Fibroblast of skin of right quadriceps (primary cell): ENCODE results near the gene AP1S2.
A peak's percentile ranks its signal among the peaks of the same experiment; 100 is the strongest.
"Not testable (repeated sequence)": the region's sequence is repeated elsewhere in the genome, so short reads cannot be mapped to it uniquely, and the experiment has no call there.

Experiments used
- DNase-seq: peaks from one replicate; pipeline ENCODE4 v3.0.0-alpha.2; 2013

AP1S2 gene

GRCh38 chrX:15854080-15854655 lies 445 bp downstream of the AP1S2 start:
- no peak for DNase-seq

GRCh38 chrX:15853586-15854079 lies 980 bp downstream of the AP1S2 start:
- DNase-seq, result no peak

GRCh38 chrX:15849555-15849954 lies 5.1 kb downstream of the AP1S2 start:
- DNase-seq, result no peak

GRCh38 chrX:15848576-15848975 lies 6.0 kb downstream of the AP1S2 start:
- peak; percentile 44 for DNase-seq

GRCh38 chrX:15843960-15844359 lies 10.7 kb downstream of the AP1S2 start:
- DNase-seq, result no peak

- no peak for DNase-seq
Measured at GRCh38 chrX:15841853-15842516, 12.6 kb downstream of the AP1S2 start.

- DNase-seq, result no peak
Measured at GRCh38 chrX:15838017-15838416, 16.6 kb downstream of the AP1S2 start.

- no peak for DNase-seq
Measured at GRCh38 chrX:15834827-15835595, 19.6 kb downstream of the AP1S2 start.

- no peak for DNase-seq
Measured at GRCh38 chrX:15834053-15834452, 20.6 kb downstream of the AP1S2 start.

- not testable (repeated sequence) for DNase-seq
Measured at GRCh38 chrX:15831347-15831746, 23.3 kb downstream of the AP1S2 start.

GRCh38 chrX:15829217-15829616 lies 25.4 kb downstream of the AP1S2 start:
- DNase-seq, result no peak

- DNase-seq, result no peak
Measured at GRCh38 chrX:15825936-15826335, 28.7 kb downstream of the AP1S2 start.

- DNase-seq, result no peak
Measured at GRCh38 chrX:15822922-15823321, 31.7 kb downstream of the AP1S2 start.

GRCh38 chrX:15820106-15821073 lies 34.2 kb downstream of the AP1S2 start:
- no peak for DNase-seq

- DNase-seq, result no peak
Measured at GRCh38 chrX:15816886-15817285, 37.7 kb downstream of the AP1S2 start.

- DNase-seq, result peak; percentile 22
Measured at GRCh38 chrX:15816438-15816809, 38.2 kb downstream of the AP1S2 start.

GRCh38 chrX:15815779-15816437 lies 38.7 kb downstream of the AP1S2 start:
- peak; percentile 30 for DNase-seq

GRCh38 chrX:15814771-15815365 lies 39.7 kb downstream of the AP1S2 start:
- DNase-seq, result no peak

GRCh38 chrX:15813416-15813815 lies 41.2 kb downstream of the AP1S2 start:
- no peak for DNase-seq

GRCh38 chrX:15812192-15812938 lies 42.2 kb downstream of the AP1S2 start:
- DNase-seq, result no peak

- DNase-seq, result no peak
Measured at GRCh38 chrX:15808254-15808653, 46.4 kb downstream of the AP1S2 start.
